ENCODE data around the gene SLC26A2.

The SLC26A2 gene

DNA sequence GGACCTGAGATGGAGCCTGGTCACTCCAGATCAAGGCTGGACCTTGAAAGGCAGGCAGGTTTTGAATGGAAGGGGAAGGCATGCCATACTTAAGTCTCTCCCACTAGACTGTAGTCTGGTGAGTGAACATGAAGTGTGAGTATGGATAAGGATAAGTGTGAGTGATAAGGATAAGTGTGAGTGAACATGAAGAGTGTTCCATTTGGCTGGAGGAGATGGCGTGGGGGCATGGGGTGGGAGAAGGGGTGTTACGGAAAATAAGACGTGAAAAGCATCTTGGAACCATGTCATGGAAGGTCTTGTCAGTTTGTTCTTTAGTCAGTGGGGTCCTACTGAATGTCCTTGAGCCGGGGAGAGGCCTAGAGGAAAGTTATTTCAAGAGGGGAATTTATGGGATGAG lies 72.8 kb downstream of the SLC26A2 start:
- no peak for DNase-seq (ENCODE audit: low spot score)
- in situ Hi-C loops (cut with MboI; ENCODE audit: low pct_unique_long_range_greater_than_20kb, low sequenced_read_pairs, unreplicated experiment) = no loop called here

DNA sequence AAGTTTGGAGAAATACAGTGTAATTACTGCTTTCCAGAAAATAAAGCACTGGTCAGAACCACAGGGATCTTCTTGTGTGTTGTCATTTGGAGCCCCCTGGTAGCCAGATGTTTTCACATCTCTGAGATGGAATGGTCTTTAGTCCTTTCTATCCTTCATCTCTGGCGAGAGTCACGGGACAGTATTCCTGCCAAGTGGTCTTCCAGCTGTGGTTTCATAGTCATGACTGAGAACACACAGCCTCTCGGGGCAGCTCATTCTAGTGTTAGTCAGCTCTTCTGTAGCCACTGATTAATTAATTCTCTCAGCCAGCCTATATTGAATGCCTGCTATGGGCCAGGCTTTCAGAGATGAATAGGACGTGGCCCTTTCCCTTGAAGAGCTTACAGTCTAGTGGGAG lies 74.1 kb downstream of the SLC26A2 start:
- in situ Hi-C loops (cut with MboI; ENCODE audit: low pct_unique_long_range_greater_than_20kb, low sequenced_read_pairs, unreplicated experiment) = no loop called here
- TF ChIP-seq, protein P1, sequence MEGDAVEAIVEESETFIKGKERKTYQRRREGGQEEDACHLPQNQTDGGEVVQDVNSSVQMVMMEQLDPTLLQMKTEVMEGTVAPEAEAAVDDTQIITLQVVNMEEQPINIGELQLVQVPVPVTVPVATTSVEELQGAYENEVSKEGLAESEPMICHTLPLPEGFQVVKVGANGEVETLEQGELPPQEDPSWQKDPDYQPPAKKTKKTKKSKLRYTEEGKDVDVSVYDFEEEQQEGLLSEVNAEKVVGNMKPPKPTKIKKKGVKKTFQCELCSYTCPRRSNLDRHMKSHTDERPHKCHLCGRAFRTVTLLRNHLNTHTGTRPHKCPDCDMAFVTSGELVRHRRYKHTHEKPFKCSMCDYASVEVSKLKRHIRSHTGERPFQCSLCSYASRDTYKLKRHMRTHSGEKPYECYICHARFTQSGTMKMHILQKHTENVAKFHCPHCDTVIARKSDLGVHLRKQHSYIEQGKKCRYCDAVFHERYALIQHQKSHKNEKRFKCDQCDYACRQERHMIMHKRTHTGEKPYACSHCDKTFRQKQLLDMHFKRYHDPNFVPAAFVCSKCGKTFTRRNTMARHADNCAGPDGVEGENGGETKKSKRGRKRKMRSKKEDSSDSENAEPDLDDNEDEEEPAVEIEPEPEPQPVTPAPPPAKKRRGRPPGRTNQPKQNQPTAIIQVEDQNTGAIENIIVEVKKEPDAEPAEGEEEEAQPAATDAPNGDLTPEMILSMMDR (IDR thresholded peaks at IDR 0.05; ENCODE audit: extremely low read depth, insufficient read depth, missing control alignments) = no peak
- DNase-seq (ENCODE audit: low spot score) = no peak

More for the DNA sequence above, 72.8 kb downstream of the SLC26A2 start:
- TF ChIP-seq, protein P1 (IDR thresholded peaks at IDR 0.05; ENCODE audit: extremely low read depth, insufficient read depth, missing control alignments) = no peak

DNA sequence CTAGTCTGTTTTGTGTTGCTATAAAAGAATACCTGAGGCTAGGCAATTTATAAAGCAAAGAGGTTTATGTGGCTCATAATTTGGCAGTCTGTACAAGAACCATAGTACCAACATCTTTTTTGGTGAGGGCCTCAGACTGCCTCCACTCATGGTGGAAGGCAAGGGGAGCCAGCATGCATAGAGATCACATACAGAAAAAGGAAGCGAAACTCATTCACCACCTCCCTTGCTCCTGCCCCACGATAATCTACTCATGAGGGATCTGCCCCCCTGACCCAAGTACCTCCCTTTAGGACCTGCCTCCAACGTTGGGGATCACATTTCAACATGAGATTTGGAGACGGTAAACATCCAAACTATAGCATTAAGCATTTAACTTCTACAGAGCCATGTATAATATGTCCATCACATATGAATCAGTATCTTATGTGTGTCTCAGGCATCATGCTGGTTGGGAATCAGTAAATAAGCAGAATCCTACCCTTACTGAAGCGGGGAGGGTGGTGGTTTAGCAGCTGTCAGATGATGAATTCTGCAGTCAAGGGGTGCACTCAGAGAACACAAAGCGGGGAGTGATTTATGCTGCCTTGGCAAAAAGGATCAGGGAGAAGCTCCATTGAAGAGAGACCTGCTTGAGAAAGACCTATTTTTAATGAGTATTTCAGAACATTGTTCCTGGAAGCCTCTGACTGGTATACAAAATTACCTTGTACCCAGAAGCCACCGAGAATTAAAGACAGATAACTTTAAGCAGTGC lies 74.8 kb downstream of the SLC26A2 start:
- TF ChIP-seq, protein P1 (IDR thresholded peaks at IDR 0.05; ENCODE audit: extremely low read depth, insufficient read depth, missing control alignments) = no peak
- DNase-seq (ENCODE audit: low spot score) = no peak
- in situ Hi-C loops (cut with MboI; ENCODE audit: low pct_unique_long_range_greater_than_20kb, low sequenced_read_pairs, unreplicated experiment) = no loop called here

DNA sequence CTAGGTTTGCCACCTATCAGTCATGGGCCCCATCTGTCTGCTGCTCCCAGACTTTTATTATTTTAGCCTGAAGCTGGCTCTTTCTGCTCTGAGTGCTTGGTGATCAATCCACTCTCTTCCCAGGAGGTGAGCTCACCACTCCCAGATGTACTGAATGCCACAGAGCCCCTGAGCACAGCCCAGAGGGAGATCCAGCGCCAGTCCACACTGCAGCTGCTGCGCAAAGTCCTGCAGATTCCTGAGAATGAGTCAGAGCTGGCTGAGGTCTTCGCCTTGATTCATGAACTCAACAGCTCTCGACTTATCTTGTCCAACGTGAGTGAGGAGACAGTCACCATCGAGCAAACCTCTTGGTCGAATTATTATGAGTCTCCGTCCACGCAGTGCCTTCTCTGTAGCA lies 76.0 kb downstream of the SLC26A2 start:
- in situ Hi-C loops (cut with MboI; ENCODE audit: low pct_unique_long_range_greater_than_20kb, low sequenced_read_pairs, unreplicated experiment) = no loop called here
- no peak for DNase-seq (ENCODE audit: low spot score)
- TF ChIP-seq, protein P1 (IDR thresholded peaks at IDR 0.05; ENCODE audit: extremely low read depth, insufficient read depth, missing control alignments) = no peak

Measured in GM13977 (cell line).